Caco-2 (cell line): Measurements from ENCODE around the gene SCGB1D4. TPM values are rescaled to one million over a fixed set of nuclear protein-coding genes. Genes with fewer than 3 reads are reported as not detected.

ENCODE experiments used
- BruUV-seq: library from RNA; stranded (reverse); fragments of 400-500 nt; replicated peaks from 2 replicates; lab custom pipeline; 2021; lab: Mats Ljungman, UMichigan
- CTCF ChIA-PET: fragments of 300-600 bp; sonication (Branson Sonifier 250); formaldehyde crosslinking; loops from one replicate; lab custom pipeline; 2022; ENCODE audit warnings: antibody characterized with exemption; lab: Charles Lee
- POLR2A ChIA-PET: fragments of 300-600 bp; sonication (Branson Sonifier 250); formaldehyde crosslinking; loops from one replicate; lab custom pipeline; 2022; ENCODE audit warnings: antibody characterized with exemption; lab: Charles Lee
- DNase-seq, 2 experiments: peaks; one replicate each; pipeline versions ENCODE4 v3.0.0 to v3.0.0-alpha.2; 2020 to 2022
- H3K27me3 ChIP-seq: replicated peaks from 2 replicates; pipeline ENCODE4 v1.6.0; 2011; ENCODE audit warnings: low read length; ENCODE audit not compliant: control insufficient read depth, insufficient read depth
- H3K36me3 ChIP-seq: 2 replicates; pipeline ENCODE4 v1.5.1; 2011; ENCODE audit warnings: low read length; ENCODE audit not compliant: control insufficient read depth, insufficient read depth
- H3K4me1 ChIP-seq: fragments of 250-450 bp; sonication (Bioruptor Pico); 2 replicates; pipeline ENCODE4 v1.5.1; 2020; ENCODE audit warnings: mild to moderate bottlenecking
- H3K4me3 ChIP-seq: 2 replicates; pipeline ENCODE4 v1.5.1; 2011; ENCODE audit warnings: low read depth, mild to moderate bottlenecking, control low read depth, low read length
- H3K9me3 ChIP-seq: fragments of 250-450 bp; sonication (Bioruptor Pico); 2 replicates; pipeline ENCODE4 v1.5.1; 2020; ENCODE audit warnings: mild to moderate bottlenecking, moderate library complexity
- H3K27ac Mint-ChIP-seq: one replicate; pipeline ENCODE4 v1.8.0; 2022; ENCODE audit warnings: mixed read lengths; ENCODE audit not compliant: unreplicated experiment
- H3K27me3 Mint-ChIP-seq: one replicate; pipeline ENCODE4 v1.8.0; 2022; ENCODE audit warnings: mixed read lengths; ENCODE audit not compliant: insufficient read depth, unreplicated experiment
- H3K36me3 Mint-ChIP-seq: one replicate; pipeline ENCODE4 v1.8.0; 2022; ENCODE audit warnings: mild to moderate bottlenecking, mixed read lengths; ENCODE audit not compliant: insufficient read depth, unreplicated experiment
- H3K4me1 Mint-ChIP-seq: one replicate; pipeline ENCODE4 v1.8.0; 2022; ENCODE audit warnings: low read depth, mixed read lengths; ENCODE audit not compliant: unreplicated experiment
- H3K4me3 Mint-ChIP-seq: one replicate; pipeline ENCODE4 v1.8.0; 2022; ENCODE audit warnings: mild to moderate bottlenecking, moderate library complexity, mixed read lengths; ENCODE audit not compliant: unreplicated experiment
- H3K9me3 Mint-ChIP-seq: one replicate; pipeline ENCODE4 v1.8.0; 2022; ENCODE audit warnings: mixed read lengths; ENCODE audit not compliant: unreplicated experiment
- CTCF ChIP-seq, 2 experiments: fragments of 200-600 bp in 1 of 2; IDR thresholded peaks; 1 replicate in 1 of 2; 2 replicates in 1 of 2; pipeline versions ENCODE4 v1.5.1 to v1.8.0; 2011 to 2022; ENCODE audit warnings: antibody characterized with exemption in 1 of 2, control low read depth in 1 of 2, inconsistent platforms in 1 of 2, low read depth in 1 of 2, low read length in 1 of 2, mild to moderate bottlenecking in 1 of 2, moderate library complexity in 1 of 2; ENCODE audit not compliant: insufficient read depth in 1 of 2, severe bottlenecking in 1 of 2, unreplicated experiment in 1 of 2
- intact Hi-C: fragments of 100-400 bp; cut with micrococcal nuclease; formaldehyde crosslinking; loops from one replicate; pipeline ENCODE4 v1.10.0; 2022; ENCODE audit not compliant: unreplicated experiment
- total RNA-seq: library from RNA; stranded (reverse); gene quantifications from 2 replicates; pipeline ENCODE4 v1.2.3, GENCODE V29; 2022

The SCGB1D4 gene
- total RNA-seq, 1 experiment from 2014 or later, result not detected

- no peaks in the 10 kb centered on the region for H3K36me3 ChIP-seq
- Mint-ChIP-seq H3K4me3 (no peak overlapping the region), H3K27me3 (peaks cover 23% of the 10 kb centered on the region), H3K36me3 (no peaks in the 10 kb centered on the region), H3K4me1 (no peaks in the 10 kb centered on the region), H3K27ac (no peak overlapping the region), H3K9me3 (peaks cover 34% of the 10 kb centered on the region)
- POLR2A ChIA-PET, result no interaction called here
- H3K4me3 ChIP-seq, result no peak overlapping the region
- H3K4me1 ChIP-seq, result no peaks in the 10 kb centered on the region
- intact Hi-C loops, result no loop called here
- no peaks in the 10 kb centered on the region for H3K27me3 ChIP-seq
- CTCF ChIA-PET, result no interaction called here
- no peak for DNase-seq
- TF ChIP-seq CTCF (IDR thresholded peaks at IDR 0.05; ENCODE audit: insufficient read depth in 1 of 2, low read depth in 1 of 2, low read length in 1 of 2, severe bottlenecking in 1 of 2, unreplicated experiment in 1 of 2), result no peak
- BruUV-seq, result no TSS peak
- peaks cover 17% of the 10 kb centered on the region for H3K9me3 ChIP-seq
Measured at GRCh38 chr11:62253999-62254542, 44.8 kb downstream of the SCGB1D4 start.

GRCh38 chr11:62251698-62252097 is 47.2 kb downstream of the SCGB1D4 start:
- POLR2A ChIA-PET, result no interaction called here
- Histone ChIP-seq H3K27me3 (no peaks in the 10 kb centered on the region), H3K36me3 (no peaks in the 10 kb centered on the region), H3K4me1 (no peaks in the 10 kb centered on the region), H3K4me3 (no peak overlapping the region), H3K9me3 (peaks cover 17% of the 10 kb centered on the region)
- intact Hi-C loops, result no loop called here
- Mint-ChIP-seq H3K4me1 (no peaks in the 10 kb centered on the region), H3K27me3 (peaks cover 13% of the 10 kb centered on the region), H3K27ac (no peak overlapping the region), H3K36me3 (no peaks in the 10 kb centered on the region), H3K4me3 (no peak overlapping the region), H3K9me3 (peaks cover 34% of the 10 kb centered on the region)
- no peak for DNase-seq
- CTCF ChIA-PET, result no interaction called here
- no TSS peak for BruUV-seq
- TF ChIP-seq CTCF (IDR thresholded peaks at IDR 0.05; ENCODE audit: insufficient read depth in 1 of 2, low read depth in 1 of 2, low read length in 1 of 2, severe bottlenecking in 1 of 2, unreplicated experiment in 1 of 2), result no peak

Other genes with a start within 250 kb of the SCGB1D4 start
- 101 and 110 TPM in 2 replicates for gene INCENP, start 175.1 kb downstream of the SCGB1D4 start, total RNA-seq
- gene SCGB1D1, start 108.9 kb downstream of the SCGB1D4 start, total RNA-seq, result not detected in 2 replicates
- gene SCGB2A1, start 90.4 kb downstream of the SCGB1D4 start, total RNA-seq, result not detected in 2 replicates
- gene SCGB1D2, start 56.8 kb downstream of the SCGB1D4 start, total RNA-seq, result not detected in 2 replicates
- gene SCGB2A2, start 28.9 kb downstream of the SCGB1D4 start, total RNA-seq, result not detected in 2 replicates
- gene ASRGL1, start 38.4 kb upstream of the SCGB1D4 start, total RNA-seq, result 41.1 and 43.3 TPM in 2 replicates
- gene SCGB1A1, start 120.0 kb upstream of the SCGB1D4 start, total RNA-seq, result not detected in 2 replicates
- 312 and 324 TPM in 2 replicates for gene AHNAK, start 247.7 kb upstream of the SCGB1D4 start, total RNA-seq